ENCODE measurements around the gene AP5Z1.
"Not testable (repeated sequence)": the region's sequence is repeated elsewhere in the genome, so short reads cannot be mapped to it uniquely, and the experiment has no call there.

AP5Z1 gene

DNA sequence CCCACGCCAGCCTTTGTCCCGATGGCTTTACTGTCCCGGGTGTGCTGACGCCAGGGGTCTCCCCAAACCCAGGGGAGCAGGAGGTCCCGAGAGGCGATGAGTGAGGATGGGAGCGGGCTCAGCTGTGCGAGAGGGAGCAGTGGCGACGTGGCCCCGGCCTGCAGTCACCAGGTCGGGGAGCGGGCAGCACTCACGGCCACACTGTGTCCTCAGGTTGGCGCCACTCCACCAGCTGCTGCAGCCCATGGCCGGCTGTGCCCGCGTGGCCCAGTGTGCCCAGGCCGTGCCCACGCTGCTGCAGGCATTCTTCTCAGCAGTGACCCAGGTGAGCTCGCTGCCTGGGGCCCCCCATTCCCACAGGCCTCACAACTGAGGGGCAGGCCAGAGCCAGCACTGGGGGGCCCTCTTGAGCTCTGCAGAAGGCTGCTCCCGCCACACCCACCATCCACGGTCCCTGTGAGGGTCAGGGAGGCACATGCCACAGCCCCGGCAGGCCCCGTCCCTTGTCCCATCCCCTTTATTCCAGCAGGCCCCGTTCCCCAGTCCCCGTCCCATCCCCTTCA is 13.3 kb downstream of the AP5Z1 start:
- DNase-seq = no peak

DNA sequence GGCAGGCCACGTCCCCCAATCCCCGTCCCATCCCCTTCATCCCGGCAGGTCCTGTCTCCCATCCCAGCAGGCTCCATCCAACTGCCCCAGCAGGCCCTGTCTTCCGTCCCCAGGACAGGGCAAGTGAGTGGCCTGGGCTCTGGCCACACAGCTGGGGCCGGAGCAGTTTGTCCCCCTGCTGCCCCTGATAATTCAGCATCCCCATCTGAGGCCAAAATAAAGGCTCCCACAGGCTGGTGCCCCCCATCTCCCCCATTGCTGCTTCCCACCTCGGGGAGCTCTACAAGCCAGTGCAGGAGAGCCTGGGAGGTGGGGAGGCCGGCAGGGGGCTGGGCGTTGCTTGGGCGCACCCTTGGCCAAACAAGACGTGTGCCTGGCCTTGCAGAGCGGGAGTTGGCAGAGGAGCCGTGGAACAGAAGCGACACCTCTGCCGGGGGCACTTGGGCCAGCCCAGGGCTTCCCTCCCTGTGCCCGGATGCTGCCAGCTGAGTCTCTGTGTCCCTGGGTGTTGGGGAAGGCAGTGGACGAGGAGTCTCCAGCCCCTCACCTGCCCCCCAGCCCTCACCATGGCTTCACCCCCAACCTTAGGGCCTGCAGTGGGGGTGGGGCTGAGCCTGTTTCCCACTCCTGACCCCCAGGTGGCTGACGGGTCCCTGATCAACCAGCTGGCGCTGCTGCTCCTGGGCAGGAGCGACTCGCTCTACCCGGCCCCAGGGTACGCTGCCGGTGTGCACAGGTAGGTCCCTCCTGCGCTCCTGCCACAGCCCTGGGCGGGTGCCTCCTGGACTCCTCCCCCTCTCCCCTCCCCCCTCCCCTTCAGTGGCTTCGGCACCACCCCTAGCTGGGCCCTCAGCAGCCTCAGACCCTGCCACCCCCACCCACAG is 14.0 kb downstream of the AP5Z1 start:
- no peak for DNase-seq

DNA sequence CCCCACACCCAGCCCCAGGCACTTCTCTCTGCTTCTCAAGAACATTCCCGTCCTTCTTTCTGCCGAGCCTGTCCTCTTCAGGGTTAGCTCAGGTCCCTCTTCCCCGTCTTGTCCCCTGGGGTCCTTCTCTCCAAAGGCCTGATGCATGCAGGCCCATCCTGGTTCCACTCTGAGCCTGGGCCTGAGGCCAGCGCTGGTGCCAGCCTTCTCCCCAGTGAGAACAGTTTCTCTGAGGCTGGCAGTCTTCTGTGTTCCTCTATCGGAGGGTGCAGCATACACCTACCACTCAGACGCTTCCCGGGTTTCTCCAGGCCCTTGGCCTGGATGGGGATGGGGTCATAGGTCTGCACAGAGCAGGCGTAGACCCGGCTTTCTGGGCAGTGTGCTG is 14.6 kb downstream of the AP5Z1 start:
- no peak for DNase-seq

DNA sequence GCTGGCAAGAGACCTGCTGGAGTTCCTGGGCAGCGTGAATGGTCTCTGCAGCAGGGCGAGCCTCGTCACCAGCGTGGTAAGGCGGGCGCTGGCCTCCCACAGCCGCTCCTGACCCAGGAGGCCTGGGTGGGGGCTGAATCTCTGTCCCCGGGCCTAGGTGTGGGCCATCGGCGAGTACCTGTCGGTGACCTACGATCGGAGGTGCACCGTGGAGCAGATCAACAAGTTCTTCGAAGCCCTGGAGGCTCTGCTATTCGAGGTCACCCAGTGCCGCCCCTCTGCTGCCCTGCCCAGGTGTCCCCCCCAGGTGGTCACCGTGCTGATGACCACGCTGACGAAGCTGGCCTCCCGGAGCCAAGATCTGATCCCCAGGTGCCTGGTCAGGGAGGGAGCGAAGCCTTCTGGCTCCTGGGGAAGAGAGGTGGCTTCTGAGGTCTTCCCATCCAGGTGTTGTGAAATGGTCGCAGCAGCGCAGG is 15.1 kb downstream of the AP5Z1 start:
- DNase-seq = no peak

DNA sequence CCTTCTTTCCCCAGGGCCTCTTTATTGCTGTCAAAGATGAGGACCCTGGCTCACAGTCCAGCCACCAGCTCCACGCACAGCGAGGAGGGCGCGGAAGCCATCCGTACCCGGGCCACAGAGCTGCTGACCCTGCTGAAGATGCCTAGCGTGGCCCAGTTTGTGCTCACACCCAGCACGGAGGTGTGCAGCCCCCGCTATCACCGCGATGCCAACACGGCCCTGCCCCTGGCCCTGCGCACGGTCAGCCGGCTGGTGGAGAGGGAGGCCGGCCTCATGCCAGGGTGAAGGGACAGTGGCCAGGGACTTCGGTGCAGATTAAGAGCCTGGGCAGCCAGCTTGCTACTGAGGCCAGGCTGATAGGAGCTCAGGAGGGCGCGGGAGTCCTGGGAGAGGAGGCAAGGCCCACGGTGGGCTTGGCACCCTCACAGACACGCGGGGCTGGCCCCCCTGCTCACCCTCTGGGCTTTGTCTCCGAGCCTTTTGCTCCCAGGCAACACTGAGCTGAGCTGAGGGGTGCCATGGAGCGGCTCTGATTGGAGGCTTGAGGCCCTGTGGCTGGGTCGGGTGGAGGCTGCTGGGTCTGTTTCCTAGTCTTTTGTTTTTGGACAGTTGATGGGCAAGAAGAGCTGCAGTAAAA is 15.8 kb downstream of the AP5Z1 start:
- no peak for DNase-seq

DNA sequence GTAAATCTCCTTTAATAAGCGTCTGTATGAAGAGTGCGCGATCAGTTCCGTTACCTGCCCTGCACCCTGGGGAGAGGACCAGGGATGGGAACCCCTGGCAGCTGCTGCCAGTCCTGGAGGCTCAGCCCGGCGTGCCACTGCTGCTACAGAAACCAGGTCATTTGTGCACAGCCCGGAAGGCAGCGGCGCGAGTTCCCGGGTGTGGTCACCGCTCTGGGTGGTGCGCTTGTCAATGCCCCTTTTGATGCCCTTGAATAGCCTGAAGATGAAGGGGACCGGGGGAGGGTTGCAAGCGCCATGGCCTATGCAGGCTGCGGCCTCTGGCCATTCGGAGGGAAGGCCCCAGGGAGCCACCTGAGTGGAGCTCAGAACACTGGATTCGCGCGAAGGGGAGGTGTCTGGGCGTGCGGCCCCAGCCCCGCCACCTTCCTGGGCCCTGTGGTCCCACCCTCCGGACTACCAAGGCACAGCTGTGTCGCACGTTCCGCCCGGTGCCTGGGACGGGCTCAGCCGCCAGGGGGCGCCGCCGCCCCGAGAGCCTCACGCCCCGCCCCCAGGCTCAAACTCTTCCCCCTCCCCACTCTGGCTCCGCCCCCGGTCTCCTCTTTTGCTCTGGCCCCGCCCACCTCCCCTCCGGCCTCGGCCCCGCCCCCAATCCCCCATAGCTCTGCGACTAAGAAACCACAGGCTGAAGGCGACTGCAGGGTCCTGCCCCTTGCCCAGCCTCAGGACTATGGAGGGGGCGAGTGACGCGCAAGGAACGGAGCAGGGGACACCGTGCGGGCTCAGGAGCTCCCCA is 16.5 kb downstream of the AP5Z1 start:
- no peak for DNase-seq

DNA sequence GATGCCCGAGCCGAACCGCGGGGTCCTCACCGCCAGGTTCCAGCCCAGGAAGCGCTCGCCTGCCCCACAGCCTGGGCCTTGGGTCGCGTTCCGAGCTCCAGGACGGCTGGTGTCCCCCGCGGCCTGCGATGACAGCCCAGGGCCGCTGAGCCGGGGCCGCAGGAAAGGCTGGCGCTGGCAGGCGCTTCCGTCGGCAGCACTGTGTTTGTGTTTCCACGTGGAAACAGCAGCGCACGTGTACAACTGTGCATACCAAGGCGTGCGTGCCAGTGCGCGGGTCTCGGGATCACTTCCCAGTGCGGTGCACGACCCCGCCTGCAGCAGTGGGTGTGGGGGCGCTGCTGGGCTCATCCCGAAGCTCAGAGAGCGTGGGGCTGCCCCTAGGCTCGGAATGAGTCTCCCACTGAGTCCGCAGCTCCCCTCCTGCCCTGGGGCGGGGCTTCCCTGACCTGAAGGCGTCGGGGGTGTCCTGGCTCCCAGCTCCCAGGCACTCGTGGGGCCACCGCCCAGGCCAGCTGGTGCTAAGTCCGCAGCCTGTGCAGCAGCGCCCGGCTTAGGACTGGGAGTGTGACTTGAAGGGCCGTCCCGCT is 17.2 kb downstream of the AP5Z1 start:
- no peak for DNase-seq

DNA sequence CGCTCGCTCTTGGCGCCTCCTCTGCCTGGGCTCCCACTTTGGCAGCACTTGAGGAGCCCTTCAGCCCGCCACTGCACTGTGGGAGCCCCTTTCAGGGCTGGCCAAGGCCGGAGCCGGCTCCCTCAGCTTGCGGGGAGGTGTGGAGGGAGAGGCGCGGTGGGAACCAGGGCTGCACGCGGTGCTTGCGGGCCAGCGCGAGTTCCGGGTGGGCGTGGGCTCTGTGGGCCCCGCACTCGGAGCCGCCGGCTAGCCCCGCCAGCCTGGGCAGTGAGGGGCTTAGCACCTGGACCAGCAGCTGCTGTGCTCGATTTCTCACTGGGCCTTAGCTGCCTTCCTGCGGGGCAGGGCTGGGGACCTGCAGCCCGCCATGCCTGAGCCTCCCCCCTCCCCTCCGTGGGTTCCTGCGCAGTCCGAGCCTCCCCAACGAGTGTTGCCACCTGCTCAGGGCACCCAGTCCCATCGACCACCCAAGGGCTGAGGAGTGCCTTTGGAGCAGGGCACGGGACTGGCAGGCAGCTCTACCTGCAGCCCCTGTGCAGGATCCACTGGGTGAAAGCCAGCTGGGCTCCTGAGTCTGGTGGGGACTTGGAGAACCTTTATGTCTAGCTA is 18.1 kb downstream of the AP5Z1 start:
- DNase-seq = not testable (repeated sequence)

DNA sequence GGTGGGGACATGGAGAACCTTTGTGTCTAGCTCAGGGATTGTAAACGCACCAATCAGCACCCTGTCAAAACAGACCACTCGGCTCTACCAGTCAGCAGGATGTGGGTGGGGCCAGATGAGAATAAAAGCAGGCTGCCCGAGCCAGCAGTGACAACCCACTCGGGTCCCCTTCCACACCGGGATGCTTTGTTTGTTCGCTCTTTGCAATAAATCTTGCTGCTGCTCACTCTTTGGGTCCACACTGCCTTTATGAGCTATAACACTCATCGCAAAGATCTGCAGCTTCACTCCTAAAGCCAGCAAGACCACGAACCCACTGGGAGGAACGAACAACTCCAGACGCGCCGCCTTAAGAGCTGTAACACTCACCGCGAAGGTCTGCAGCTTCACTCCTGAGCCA is 18.7 kb downstream of the AP5Z1 start:
- not testable (repeated sequence) for DNase-seq

DNA sequence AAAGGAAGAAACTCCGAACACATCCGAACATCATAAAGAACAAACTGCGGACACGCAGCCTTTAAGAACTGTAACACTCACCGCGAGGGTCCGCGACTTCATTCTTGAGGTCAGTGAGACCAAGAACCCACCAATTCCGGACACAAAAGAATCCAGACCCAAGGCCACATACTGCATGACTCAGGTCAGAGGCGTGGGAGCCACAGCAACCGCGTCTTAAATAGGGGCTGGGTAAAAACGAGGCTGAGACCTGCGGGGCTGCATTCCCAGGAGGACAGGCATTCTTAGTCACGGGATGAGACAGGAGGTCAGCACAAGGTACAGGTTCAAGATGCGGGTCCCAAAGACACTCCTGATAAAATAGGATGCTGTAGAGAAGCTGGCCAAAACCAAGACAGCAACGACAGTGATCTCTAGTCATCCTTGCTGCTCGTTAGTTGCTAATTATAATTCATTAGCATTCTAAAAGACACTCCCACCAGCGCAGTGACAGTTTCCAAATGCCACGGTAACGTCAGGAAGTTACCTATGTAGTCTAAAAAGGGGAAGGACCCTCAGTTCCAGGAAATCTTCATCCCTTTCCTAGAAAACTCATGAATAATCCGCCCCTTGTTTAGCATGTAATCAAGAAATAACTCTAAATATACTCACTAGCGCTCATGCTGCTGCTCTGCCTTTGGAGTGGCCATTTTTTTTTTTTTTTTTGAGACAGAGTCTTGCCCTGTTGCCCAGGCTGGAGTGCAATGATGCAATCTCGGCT is 19.3 kb downstream of the AP5Z1 start:
- DNase-seq = no peak

DNA sequence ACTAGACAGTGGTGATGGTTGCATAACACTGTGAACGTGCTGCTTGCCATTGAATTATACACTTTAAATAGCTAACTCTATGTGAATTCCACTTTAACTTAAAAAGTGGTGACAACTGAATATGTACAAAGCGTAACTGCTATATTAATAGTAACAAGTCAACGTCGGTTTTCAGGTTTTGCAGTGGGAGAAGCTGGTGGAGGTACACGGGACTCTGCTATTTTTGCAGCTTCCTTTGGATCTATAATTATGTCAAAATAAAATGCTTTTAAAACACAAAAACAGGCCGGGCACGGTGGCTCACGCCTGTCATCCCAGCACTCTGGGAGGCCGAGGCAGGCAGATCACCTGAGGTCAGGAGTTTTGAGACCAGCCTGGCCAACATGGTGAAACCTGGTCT is 21.0 kb downstream of the AP5Z1 start:
- DNase-seq = no peak

DNA sequence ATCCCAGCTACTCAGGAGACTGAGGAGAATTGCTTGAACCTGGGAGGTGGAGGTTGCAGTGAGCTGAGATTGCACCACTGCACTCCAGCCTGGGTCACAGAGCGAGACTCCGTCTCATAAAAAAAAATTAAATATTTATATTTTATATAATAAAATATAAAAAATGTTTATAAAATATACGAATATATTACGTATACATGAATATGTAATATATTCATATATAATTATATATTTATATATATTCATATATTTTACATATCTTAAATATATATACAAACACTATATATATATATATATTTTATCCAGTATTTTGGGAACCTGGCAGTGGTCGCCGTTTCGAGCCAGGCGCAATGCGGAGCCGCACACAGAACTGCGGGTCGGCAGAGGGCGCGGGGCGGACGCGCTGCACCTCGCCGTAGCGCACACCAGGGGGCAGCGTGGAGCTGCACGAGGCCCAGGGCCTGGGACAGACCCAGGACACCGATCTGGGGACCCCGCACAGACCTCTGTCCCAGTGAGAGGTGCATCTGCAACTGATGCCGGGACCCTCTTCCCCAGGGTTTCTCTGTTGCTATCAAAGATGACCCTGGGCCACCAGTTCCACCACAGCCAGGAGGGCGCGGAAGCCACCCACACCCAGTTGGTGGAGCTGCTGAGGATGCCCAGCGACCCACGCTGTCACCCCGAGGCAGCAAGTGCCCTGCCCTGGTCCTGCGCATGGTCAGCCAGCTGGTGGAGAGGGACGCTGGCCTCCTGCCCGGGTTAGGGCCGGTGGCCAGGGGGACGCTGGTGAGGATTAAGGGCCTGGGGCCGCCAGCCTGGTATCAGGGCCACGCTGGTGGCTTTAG is 22.7 kb downstream of the AP5Z1 start:
- DNase-seq = no peak

DNA sequence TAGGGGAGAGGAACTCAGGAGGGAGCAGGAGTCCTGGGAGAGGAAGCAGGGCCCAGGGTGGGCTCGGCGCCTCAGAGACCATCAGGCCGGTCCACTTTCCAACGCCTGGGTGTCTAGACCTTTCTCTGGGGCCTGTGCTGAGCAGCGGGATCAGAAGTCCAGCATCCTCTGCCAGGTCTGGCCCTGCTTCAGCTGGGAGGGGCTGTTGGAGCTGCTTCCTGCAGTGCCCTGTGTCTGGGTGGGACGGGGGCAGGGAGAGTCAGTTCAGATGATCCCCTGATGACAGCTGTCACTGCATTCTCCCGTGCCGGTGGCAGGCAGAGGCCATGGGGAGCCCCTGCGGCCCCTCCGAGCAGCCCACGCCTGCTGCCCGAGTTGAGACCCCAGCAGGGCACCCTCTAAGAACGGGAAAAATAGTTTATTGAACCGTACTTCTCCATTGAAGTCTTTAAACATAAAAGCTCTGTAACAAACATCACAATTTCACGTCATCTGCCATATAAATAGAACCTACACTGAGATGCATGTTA is 23.3 kb downstream of the AP5Z1 start:
- DNase-seq = no peak

DNA sequence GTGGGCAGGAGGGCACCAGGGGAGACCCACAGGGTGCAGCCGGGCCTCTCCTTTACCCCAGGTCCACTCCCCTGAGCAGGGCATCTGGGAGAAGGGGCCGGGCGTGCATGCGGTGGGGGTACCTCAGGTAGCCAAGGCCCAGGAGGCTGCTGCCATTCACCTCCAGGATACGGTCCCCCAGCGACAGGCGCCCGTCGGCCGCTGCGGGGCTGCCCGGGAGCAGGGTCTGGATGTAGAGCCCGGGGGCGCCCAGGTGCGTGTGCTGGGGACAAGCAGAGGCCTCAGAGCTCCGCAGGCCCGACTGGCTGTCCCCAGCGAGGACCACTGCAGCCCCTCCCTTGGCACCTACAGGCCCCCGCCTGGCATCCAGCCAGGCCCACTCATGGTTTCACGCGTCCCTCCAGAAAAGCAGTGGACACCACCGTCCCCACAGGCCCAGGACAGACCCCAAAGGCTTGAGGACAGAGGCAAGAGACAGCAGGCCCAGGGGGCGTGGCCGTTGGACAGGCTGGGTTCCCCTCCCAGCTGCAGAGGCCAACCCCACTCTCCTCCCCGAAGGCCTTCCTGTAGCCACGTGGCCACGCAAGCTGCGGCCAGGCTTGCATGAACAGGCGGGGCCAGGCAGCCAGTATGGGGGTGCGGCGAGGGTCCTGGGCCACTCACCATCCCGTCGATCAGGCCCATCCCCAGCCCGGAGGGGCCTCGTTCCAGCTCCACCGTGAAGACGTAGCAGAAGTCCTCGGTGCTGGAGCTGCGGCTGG is 24.3 kb downstream of the AP5Z1 start:
- no peak for DNase-seq

DNA sequence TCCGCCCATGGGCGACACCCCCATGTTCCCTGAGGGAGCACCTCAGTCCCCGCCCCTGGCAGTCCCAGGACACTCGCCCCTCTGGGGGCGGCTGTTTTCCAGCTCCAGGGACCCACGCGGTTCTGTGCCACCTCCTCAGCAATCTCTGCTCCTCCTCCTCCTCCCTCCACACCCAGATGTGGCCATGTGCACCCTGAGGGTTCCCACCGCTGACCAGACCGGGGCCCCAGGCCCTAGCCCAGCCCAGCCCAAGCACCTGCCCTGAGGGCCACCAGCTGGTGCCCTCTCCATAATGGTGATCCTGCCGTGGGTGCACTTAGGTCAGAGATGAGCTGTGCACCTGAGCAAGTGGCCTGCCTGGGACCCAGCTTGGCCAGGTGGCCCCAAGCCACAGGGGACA is 25.1 kb downstream of the AP5Z1 start:
- no peak for DNase-seq

DNA sequence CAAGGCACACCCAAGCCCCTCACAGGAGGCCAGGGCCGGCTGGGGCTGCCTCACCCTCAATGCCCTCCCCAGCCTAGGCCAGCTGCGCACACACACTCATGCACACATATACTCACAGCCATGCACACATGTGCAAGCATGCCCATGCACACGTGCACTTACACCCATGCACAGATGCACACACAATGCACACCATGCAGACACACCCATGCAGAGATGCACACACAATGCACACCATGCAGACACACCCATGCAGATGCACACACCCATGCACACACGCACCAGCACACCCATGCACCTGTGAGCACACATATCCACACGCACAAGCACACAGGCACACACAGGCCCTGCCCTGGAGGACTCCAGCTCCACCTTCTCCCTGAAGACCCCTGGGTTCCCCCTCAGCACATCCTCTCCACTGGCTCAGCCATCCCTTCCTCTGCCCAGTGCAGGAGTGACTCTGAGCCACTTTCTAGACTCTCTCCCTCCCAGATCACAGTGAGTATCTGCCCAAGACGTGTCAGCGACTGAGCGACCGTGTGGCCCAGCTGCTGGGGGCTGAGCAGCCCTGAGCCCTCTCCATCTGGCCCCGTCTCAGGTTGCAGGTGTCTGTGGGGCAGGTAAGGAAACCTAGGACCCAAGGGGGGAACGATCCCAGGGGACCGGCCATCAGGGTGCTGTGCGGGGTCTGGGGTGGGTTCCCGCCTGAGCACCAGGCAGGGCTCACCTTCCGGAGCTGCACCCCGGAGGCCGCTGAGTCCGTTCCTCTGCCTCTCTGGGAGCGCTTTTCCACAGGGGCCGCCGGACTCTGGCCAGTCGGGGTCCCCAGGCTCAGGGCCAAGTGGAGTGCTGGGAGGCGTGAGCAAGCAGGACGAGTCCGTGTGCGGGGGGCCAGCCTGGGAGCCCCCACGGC is 25.8 kb downstream of the AP5Z1 start:
- DNase-seq = no peak

DNA sequence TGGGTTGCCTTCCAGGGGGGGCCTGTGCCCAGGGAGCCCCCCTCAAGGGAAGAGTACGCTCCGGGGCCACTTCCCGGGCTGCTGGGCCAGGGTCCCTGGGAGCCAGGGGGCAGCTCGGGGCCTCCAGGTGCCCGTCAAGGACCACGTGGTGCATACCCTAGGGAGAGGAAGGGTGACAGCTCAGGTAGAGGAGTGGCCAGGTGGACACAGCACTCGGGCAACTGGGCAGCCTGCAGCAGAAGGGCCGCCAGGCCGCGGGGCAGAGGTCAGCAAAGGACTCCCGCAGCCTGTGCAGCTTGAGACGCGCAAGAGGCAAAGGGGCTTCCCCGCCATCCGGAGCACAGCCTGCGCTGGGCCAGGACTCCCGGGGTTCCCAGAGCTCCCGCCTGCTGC is 26.4 kb downstream of the AP5Z1 start:
- DNase-seq = no peak

DNA sequence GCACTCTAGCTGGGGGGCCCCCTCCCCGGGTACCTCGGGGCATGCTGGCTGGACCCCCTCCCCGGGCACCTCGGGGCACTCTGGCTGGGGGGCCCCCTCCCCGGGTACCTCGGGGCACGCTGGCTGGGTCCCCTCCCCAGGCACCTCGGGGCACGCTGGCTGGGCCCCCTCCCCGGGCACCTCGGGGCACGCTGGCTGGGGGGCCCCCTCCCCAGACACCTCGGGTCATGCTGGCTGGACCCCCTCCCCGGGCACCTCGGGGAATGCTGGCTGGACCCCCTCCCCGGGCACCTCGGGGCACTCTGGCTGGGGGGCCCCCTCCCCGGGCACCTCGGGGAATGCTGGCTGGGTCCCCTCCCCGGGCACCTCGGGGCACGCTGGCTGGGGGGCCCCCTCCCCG is 27.2 kb downstream of the AP5Z1 start:
- not testable (repeated sequence) for DNase-seq
